ENCODE measurements around the gene CNPPD1.

Gene CNPPD1

DNA sequence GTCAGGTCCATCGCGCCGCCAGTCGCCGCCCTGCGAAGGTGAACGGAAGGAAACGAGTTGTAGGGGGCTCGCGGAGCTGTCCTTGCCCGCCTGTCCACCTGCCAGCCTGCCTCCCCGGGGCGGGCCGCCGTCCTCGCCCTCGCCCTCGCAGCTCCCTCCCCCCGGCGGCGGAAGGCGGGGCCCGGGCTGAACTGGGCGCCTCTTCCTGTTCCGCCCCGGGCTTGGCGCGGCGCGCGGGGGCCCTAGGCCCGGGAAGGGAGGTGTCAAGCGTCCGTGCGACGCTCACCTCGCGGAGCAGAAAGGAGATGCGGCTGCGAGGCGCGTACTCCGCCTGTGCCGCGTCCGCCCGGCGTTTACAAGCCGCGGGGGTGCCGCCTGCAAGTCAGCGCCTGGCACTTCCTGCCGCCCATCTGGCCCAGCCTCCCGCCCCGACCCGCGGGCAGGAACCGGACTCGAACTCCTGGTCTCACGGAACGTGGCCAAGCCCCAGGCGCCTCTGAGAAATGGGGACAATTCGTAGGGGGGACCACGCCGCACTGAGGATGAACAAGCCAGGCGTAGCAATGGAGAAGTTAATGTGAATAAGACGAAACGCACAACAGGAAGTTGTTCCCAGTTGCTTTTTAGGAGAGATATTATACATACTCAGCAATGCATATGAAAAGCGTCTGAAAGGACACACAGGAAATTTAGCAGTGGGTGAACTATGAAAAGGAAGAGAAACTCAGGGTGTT lies at the start of gene CNPPD1:
Gene CNPPD1 (minus strand): TSS at position 108 of the 734 bp plus-strand sequence. CDS start 97 bp downstream, at position 11.
- DNase-seq: peak; percentile 92

DNA sequence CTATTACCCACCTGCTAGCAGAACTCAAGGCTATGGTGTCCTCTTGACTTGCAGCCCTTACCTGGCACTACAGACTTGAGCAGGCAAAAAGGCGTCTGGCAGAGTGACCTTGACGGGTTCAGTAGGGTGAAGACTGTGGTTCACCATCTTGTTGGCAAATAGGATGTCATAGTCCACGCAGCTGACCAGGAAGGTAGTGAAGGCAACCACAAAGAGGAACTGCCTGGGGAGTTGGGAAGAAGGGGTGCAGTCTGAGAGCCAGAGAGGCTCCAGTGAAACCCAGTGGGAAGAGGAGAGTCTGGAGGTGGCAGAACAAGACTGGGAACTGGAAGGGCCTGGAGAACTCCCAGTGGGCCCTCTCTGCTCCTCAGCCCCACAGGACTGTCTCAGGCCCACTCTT lies 48.6 kb upstream of the CNPPD1 start:
- DNase-seq: no peak

DNA sequence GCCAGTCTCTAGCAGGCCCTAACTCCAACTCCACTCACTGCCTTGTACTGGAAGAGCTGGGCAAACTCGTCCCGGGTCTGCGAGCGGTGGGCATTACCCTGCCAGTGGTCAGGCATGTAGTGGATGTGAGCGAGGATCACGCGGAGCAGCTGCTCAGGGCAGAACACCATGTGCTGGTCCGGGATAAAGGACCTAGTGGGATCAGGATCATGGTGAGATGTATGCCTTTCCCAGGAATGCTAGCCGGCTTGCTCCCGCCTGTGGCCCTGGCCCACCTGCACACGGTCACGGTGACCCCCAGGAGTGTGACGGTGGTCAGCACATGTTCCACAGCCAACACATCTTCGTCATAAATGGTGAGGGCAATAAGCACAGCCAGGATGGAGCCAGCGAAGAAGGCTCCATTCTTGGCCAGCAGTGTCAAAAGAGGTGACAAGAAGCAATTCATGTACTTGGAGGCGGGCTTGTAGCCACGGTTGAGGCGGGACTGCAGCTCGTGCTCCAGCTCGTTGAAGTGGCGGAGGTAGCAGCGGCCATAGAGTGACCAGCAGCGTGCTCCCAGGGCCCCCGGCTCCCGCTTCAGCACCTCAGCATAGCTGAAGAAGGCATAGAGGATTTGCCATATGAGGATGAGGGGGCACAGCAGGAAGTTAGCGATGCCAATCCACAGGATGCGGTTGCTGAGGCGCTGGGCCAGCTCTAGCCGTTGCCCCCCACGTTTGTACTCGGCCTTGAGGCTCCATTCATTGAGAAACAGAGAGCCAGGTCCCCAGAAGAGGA lies 47.3 kb upstream of the CNPPD1 start:
- no peak for DNase-seq

DNA sequence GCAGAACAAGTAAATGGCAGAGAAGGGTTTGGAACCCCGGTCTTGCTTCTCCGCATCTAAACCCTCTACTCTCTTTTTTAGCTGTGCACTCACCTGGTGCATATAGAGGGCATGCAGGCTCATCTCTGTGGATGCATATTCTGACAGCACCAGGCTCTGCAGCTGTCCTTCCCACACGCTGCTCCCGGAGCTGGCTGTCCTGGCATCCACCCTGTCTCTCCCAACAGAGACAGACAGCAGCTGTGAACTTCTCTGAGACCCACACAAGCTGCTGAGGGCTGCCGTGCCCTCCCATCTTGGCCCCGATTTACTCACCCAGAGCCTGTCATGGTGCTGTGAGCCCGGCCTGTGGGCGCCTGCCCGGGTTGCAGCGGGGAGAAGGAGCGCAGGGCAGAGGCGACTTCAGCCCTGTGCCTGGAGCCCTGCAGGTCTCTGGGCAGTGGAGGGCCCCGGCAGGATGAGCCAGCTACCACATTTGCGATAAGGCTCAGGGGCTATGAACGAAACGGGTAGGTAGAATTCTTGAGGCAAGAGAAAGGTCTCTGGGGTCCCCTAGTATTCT lies 45.3 kb upstream of the CNPPD1 start:
- no peak for DNase-seq

DNA sequence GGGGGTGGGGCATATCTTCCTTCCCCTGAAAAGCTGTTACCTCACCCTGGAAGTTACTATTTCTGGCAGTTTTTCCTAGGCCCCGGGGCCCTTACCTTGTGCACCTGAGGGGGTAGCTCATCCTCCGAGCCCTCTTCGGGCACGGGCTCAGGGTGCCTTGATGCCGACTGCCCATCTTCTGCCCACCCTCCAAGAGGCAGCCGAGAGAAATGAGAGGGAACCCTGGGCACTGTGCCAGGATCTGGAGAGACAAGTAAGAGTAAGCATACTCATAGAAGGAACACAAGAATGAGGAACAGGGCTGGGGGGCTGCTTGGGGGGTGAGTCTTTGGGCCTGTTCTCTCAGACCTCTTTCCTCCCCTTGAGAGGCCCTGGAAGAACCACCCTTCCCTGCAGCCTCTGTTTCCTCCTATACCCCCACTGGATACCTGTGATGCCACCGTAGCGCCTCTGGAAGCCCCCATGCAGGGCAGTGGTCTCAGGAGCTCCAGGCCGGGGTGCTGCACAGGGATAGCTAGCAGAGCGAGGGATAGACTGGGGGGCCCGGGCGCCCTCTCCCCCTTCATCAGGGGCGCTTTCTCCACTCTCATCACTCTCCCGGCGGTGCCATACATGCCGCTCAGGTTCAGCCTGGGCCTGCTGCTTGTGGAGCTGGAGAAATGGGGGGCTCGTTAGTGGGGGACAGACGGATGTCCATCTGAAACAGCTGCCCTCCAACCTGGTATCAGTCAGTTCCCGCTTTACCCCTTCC lies 44.1 kb upstream of the CNPPD1 start:
- no peak for DNase-seq

DNA sequence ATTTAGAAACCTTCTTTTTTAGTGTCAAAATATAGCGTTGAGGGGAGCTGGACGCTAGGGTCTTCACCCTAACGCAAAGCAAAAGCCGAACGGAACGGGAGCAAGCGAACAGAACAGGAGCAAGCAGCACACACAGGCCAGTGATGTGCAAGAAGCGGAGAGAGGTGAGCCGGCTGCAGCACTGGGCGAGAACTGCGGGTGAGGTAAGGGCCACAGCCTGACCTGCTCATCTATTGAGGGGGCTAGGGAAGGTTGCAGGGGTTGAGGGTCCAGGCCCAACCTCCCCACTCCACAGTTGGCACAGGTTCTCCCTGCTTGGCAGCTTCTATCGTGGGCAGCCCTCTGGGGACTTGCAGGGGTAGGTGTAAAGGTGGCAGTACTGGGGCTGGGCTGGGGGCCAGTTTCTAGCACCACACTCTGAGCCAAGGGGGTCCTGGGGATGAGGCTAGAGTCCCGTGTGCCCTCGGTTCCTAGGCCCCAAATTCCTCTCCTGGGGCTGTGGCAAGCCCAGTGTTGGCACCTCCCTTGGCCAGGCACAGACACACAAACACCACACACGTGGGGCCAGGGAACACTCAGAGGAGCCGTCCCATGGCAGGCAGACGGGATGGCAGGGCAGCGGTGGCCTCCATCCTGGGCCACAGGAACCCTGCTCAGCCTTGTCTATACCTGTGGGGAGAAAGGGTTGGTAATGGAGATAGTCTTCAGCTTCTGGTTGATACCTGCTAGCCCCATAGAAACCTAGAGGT lies 43.2 kb upstream of the CNPPD1 start:
- DNase-seq: no peak

DNA sequence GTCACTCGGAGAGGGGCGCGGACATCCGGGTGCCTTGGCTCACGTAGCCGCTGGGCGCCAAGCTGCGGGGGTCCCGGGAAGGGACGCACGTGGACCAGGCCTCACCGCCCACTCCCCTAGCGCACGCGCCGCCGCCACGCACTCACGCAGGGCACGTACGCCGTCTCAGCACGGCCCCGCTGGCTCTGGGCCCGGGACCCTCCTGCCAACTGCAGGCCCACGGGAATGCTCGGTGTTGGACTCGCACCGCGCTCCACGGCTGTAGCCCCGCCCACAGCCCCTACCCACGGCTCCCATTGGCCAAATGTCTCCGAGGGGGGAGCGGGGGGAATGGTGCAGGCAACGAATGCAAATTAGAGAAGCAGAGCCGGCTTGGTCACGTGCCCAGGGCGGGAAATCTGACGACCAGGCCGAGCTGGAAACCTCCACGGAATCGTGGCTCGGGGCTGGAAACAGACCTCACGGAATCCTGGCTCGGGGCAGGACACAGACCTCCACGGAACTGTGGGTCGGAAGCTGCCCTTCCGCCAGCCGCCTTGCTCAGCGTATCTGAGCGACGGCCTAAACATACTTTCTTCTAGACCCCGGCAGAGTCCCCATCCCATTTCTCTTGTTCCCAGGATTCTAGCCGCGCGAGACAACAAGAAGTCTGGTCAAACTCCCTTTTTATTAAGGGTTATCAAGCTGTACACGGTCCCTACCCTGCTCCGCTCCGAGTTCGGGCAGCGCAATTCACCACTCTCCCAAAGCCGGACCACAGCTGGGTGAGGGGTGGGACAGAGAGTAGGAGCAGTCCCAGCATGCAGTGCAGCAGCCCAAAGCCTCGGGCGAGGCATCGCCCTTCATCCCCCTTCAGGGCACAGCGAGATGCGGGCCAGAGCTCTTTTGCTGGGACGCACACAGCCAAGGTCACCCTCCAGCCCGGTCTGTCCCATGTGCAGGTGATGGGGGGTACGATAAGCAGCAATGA lies 42.3 kb upstream of the CNPPD1 start, which contains the start of gene ABCB6:
Gene ABCB6 (minus strand): TSS at position 227 of the 970 bp plus-strand sequence. CDS start 285 bp downstream, outside the sequence.
- peak; percentile 94 for DNase-seq

DNA sequence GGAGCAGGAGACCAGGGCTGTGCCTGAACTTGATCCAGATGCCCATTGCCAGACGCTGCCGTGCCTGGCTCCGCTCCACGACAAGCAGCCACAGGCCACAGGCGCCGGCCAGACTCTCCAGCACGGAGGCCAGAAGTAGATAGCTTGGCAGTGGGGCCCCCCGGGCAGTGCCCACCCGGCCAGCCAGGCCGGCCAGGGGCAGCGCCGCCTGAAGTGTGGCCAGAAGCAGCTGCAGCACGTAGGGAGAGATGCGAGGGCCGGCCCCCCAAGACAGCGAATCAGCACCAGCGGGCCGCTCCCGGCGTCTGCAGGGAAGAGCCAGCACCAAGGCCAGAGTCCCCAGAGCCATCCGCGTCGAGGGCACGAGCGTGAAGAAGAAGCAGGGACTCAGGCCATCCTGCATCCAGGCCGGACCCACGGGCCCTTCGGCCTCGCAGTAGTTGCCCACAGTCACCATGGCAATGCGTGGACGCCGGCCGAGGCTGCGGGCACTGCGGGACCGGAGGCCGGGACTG lies 41.5 kb upstream of the CNPPD1 start:
- DNase-seq: peak; percentile 78

DNA sequence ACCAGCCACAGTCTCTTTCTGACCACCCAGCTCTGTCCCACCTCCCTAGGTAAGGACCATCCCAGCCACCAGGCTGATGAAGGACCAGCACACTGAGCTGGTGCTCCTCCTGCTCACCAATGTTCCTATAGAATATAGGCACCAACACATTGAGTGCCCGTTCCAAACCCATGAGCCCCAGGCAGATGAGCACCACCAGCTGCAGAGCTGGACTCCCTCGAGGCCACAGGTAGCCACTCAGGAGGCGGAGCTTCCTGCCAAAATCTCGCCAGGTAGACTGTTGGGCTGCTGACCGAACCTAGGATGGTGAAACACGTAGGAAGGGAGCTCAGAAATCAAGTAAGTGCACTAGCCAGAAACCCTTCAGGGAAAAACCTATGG lies 39.8 kb upstream of the CNPPD1 start:
- DNase-seq: no peak

DNA sequence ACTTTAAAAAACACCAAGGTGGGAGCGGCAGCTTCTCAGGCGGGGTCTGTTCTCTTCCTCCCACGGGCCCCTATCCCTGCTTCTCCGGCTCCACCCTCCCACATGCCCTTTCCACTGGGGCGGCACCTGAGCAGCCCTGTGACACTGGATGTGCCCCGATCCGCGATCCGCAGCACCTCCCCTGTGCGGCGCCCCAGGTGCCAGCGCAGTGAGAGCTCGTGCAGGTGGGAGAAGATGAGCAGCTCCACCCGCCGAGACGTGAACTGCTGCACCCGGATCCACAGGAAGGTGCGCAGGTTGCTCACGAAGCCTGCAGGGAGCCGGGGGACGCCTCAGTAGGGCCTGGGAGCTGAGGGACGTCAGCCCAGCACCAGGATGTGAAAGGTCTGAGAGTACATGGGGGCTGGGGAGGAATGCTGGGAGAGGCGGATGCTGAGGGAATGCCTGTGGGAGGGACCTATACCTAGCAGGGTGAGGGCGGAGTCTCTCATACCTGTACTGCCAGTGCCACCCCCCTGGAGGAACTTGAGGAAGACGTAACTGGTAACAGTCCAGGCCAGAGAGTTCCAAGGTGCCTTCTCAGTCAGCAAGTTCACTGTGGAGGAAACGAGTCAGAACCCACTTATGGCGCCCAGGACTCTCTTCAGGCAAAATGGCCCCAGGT lies 39.3 kb upstream of the CNPPD1 start:
- no peak for DNase-seq

DNA sequence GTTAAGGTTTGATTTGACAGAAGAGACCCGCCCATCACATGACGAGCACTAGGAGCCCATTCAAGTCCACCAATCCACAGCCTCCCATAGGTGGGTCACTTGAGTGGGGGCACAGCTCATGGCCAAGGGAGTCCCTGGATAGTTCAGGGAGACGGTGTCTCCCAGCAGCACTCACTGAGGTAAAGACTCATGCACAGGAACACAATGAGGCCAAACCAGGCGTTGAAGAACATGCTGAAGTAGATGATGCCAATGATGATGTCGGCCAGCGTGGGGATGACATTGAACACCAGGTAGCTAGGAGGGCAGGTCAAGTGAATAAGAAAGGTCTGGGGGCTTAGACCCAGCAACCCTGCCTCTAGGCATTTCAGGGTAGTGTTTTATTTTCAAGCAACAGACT lies 38.1 kb upstream of the CNPPD1 start:
- no peak for DNase-seq

DNA sequence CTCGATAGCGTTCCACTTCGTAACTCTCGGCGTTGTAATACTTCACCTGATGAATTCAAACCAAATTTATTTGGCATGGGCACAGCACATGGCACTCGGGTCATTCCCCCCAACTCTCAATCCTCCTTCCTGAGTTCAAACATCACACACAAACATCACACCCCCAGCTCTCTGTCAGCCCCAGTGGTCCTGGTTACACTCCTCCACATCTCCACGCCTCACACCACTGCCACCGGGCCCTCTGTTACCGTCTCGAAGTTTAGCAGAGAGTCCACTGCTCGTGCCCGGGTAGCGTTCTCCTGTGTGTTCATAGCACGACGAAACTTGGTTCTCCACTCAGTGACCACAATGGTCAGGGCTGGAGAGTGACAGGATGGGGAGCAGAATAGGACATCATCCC lies 37.4 kb upstream of the CNPPD1 start:
- DNase-seq: no peak

DNA sequence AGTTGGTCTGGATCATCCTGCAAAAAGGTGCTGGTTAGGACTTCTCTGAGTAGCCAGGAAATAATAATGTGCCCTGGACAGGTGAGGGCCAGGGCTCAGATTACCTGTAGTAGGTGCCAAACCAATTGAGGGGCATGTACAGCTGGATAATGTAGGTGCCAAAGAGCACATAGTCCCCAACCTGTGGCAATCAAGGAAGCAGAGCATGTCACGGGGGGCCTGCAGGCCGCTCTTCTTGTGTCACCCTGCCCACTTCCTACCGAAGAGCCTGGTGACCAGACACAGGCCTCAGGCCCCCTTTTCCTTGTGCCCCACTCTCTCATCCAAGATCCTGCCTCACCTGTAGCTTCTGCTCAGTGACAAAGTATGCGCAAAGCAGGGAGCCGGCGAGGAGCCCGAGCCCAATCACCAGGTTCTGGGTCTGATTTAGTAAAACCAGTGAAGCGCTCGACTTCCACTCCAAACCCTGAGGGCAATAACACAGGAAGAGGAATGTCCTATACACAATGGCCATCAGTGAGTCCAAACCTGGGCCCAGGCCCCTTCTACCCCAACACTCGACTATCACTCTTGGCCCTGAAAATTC lies 36.9 kb upstream of the CNPPD1 start:
- no peak for DNase-seq

DNA sequence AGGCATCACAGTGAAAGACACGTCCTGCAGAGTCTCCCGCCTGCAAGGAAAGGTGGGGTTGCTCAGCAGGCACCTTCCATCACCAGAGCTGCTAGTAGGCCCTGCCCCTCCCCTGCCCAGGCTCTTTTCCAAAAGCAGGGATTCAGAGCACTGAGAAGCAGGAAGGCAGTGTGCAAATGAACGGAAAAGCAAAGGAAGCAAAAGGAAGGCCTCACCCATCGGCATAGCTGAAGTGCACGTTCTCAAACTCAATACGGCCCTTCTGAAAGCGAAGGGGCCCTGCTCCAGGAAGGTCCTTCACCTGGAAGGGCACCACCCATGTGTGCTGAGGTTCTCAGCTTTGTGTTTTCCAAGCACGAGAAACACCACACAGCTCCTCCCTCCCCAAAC lies 36.3 kb upstream of the CNPPD1 start:
- DNase-seq: no peak

DNA sequence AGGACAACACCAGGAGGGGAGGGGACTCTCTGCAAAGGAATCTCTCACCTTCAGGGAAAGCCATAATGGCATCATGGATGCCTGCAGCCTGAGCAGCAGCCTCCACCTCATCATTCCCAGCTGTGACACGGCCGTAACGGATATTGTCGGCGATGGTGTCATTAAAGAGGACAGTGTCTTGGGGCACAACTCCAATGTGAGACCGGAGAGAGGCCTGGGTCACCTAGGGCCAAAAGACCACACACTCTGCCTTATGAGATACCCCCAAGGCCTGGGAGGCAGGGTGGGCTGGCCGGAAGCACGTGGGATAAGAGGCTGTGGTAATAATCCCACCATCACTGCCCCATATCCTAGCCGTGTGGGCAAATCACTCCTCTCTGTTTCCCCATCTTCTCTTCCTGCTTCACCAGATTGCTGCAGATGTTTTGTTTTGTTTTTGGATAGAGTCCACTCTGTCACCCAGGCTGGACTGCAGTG lies 34.2 kb upstream of the CNPPD1 start:
- DNase-seq: no peak

DNA sequence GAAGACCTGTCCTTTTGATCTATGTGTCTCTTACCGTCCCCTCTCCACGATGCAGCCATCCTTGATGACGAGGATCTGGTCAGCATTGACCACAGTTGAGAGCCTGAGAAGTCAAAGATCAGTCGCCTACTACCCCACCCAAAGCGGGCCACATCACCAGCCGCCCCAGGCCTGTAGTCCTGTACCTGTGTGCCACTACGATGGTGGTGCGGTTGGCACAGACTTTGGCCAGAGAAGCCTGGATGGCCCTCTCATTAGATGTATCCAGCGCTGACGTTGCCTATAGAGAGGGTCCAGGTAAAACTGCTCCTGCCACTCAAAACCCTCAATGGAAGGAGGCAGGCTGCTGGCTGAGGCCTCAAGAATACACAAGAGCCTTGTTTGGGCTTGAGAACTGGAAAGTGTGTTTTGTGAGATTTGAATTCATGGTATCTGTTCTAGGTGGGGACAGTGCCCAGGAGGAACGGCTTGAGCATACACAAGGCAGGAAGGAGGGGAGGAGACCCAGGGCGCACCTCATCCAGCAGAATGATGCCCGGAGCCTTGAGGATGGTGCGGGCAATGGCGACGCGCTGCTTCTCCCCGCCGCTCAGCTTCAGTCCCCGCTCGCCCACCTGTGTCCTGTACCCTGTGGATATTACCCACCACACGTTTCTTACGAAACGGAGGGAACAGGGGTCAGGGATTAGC lies 33.6 kb upstream of the CNPPD1 start:
- DNase-seq: no peak

DNA sequence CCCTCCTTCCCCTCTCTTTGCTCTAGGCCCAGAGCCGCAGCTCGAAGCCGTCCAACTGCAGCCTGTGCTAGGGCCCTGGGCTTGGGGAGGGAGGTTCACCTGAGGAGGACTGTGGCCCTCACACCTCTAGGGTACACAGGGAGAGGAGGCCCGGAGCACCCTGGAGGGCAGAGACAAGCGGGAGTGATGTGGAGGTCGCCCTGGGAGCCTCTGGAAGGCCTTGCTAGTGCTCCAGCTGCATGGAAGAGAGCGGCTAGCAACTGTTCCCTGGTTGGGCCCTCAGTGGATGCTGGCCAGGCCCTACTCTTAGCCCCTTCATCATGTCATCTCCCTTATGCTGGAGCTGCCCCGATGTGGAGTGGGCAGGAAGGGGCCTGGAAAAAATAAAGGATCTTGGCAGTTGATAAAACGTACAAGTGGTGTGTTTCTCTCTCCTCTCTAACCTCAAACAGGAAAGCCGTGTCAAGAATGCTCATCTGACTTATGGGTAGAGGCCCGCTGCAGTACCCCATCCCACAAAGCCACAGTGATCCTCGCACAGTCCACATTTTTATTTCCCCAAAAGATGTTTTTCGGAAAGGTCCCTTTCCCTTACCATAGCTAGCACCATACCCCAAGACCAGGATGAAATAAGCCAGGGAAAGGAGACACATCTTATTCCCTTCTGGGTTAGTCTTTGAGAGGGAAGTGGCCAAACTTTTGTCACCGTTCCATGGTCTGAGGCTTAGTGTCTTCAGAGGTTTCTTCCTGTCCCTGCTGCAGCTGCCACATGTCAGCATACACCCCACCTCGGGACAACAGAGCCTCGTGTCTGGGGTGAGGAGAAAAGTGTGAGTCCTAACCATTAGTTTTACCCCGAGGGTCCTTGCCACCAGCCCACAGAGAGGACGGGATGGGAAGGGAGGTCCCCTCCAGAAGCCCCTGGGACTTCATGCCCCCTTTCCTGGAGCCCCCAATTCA lies 32.8 kb upstream of the CNPPD1 start:
- no peak for DNase-seq
